GM21447 (cell line): Measurements from ENCODE around the gene NAV2.
A peak's percentile ranks its signal among the peaks of the same experiment; 100 is the strongest.

Experiments used
- ATAC-seq: cut with Tn5 transposase; IDR thresholded peaks from one replicate; pipeline ENCODE4 v1.9.1; 2021; ENCODE audit not compliant: unreplicated experiment

Gene NAV2

DNA sequence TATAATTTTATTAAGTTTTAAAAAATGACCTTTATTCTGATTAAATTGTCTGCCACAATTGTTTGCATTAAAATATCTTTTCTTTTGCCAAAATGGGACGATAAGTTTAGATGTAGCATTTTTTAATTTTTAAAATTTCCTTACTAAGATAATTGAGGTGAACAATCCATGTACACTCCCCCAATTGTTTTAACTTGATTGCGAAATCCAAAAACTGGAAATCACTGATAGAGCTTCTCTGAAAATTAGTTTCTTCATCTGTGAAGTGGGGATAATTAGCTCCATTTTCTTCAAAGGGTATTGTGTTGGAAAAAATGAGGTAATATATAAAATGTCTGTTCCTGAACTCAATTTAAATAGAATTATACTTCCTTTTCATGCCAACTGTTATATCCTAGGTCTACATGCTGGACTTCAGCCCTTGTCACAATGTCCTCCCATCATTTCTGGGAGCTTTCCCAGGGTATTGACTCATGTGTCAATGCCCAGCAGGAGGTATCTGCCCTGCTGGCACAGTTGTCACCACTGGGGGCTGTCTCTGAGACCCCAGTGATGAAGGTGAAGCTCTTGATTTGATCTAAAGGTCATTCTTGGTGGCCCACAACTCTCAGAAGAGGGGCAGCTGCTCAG, 28.7 kb upstream of the NAV2 start:
- no peak for ATAC-seq

DNA sequence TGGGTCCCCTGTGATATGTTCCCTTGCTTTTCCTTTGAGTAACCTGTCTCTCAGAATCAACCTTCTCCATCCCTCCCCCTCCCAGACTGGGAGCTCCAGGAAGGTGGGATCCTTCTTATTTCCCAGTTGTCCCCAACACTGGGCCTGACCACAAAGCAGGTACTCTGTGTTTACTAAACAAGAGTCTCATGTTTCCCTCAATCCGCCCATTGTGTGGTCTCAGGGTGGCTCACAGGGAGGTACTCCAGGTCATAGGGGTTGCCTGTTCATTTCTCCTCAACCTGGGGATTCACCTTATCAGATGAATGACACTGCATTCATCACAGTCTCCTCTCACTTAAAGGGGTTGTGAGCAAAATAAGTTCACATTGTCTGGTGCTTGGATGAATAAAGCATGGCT, 26.4 kb upstream of the NAV2 start:
- no peak for ATAC-seq

DNA sequence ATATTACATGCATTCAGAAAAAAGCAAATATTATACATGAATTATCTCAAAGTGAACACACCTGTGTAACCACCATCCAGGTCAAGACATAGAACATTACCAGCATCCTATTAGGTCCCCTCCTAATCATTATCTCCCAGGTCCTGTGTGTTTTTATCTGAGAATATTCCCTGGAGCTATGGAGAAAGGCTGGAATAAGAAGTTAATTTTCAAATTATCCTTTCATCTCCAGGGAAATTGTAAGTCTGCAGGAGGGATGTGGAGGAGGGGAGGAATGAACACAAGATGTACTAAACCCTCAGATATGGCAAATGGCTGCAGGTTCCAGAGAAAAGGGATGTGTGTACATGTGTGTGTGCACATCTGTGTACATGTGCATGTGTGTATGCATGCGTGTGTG, 25.2 kb upstream of the NAV2 start:
- no peak for ATAC-seq

DNA sequence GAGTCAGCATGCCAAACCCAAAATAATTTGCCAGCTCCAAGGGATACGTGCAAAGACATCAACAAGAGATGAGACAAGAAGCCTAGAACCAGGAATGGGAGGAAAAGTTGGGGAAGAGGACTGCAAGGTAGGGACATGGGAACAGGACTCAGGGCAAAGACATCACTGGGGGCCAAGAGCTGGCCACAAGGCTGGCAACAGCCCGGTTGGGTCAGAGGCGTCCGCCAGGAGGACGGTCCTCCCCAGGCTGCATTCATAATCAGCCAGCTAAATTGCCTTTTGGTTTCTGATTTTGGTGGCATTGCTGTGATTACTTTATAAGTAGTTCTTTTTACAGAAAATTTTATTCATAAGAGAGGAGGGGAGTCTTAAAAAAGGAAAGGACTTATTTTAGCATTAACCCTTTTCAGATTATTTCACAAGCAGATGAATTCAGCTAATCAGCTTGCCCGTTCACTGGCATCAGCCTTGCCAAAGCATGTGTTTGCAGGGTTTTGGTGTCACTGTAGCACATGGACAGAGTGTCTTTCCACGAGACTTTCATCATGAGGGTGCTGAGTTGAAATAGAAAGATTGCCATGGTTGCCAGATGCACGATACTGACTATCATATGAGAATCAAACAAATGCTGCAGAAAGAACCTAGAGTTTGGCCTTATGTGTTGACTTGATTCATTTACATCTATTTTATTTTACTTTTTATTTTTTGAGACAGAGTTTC, 23.2 kb upstream of the NAV2 start:
- no peak for ATAC-seq

DNA sequence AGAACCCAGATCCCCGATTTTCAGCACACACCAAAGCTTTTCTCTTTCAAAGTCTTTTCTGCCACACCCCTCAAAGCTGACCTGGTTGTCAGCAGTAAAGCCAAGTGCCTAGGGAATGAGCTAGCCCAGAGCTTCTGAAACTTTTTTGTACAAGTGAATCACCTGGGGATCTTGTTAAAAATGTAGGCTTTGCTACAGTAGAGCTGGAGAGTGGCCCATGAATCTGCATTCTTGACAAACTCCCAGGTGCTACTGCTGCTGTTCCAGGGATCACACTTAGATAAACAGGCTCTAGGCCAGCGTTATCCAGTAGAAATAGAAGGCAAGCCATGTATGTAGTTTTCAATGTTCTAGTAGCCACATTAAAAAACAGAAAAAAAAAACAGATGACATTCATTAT, 21.8 kb upstream of the NAV2 start:
- ATAC-seq = no peak

DNA sequence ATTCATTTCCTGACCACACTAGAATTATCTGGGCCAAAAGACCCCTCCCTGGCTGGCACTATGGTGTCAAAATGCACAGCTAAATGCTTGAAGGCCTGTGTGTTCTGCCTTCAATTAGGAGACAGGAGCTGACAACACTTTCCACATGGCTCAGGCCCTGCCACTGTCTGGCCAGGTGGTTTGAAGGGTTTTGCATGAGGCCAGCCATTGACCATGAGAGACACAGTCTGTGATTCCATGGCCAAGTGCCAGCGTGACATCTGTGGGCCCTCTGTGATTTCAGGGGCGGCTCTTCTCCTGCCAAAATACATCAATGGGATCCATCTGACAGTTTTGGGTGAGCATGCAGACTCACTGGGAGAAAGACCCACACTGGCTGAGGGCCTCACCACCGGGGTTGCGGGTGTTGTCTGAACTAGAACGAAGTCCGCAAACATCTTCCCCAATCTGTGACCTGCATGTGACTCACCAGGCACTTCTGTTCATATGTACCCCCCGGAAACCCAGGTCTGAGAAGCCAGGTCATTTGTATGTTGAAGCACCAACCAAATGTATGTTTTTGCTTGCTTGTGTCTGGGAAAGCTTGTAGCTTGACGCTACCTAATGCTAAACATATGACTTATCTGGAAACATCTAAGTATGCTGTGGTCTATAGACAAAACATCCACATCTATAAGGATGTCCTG, 20.7 kb upstream of the NAV2 start:
- ATAC-seq = no peak

DNA sequence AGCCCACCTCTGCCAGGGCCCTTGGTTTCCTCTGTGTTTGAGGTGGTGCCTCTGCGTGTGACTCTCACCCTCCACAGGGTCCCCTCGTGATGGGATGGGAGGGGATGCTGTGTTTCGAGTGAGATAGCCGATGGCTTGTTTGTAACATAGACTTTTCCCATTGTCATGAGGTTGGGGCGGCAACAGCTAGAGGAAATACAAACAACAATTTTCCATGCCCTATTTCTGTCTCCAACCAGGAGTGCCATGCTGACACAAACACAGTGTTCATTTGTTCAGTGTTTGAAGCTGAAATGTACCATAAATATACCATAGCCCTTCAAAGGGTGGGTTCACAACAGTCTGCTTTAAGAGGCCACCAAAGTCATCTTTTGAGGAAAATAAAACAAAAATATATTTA, 19.5 kb upstream of the NAV2 start:
- ATAC-seq = no peak

DNA sequence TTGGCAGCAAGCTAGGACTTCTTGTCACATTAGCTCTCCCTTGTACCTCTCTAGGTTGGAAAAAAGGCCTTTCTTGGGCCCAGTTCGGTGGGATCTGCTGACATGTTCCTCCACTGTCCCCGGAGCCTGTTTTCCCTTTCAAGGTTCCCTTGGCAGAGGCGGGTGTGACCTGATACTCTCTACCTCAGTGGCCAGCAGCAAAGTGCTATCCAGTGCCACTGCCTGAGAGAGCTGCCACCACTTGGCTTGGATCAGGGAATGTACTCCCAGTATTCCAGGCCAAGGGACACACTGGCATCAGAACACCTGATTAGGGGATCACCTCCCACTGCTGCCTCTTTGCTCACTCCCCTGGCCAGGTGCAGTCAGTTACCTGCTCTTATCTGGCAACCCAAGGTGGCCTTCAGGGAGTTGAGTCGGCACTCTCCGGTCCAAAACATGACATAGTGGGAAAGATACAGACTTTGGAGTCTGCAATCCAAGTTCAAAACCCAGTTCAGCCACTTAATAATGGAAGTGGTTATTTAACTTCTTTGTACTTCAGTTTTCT, 17.8 kb upstream of the NAV2 start:
- no peak for ATAC-seq

DNA sequence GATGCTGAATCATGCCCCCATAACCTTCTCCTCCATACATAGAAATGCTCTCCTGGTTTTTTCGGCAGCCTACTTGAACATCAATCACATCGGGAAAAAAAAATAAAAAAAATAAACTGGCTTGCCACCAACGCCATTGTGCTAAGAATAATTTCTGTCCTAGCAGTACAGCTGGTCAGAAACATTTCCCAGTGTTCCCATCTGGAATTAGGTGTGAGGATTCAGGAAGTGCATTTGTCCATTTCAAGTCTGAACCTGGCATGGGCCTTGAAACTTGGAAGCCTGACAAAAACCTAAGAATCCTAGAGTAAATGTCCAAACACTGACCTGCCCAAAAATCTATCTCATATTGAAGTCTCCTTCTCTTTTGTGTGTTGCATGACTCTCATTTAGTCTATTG, 16.6 kb upstream of the NAV2 start:
- no peak for ATAC-seq

DNA sequence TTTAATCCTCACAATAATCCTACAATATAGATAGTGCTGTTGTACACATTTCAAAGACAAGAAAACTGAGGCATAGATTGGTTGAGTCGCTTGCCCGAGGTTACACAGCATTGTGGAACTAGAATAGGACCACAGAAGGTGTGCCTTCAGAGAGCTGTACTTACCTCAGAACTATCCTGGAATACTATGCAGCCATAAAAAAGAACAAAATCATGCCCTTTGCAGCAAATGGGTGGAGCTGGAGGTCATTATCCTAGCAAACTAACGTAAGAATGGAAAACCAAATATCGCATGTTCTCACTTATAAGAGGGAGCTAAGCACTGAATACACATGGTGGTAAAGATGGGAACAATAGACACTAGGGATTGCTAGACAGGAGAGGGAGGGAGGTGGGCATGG, 15.7 kb upstream of the NAV2 start:
- ATAC-seq = no peak

DNA sequence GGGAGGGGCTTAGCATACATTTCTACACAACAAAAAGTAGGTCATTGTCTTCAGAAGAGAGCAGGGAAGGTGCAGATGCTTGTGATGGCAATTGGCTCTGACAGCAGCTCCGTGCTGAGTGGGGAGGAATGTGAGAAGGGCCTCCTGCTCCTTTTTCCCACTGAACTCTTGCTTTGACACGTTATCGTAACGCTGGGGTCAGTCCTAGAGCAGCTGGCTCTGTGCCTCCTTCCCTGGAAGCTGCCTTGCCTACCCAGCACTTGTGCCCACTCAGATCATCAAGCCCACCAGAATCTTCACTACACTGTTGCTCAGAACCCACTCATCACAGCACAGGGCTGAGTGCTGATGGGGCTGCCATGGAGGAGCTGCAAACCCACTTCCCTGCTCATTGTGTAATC, 14.9 kb upstream of the NAV2 start:
- no peak for ATAC-seq

DNA sequence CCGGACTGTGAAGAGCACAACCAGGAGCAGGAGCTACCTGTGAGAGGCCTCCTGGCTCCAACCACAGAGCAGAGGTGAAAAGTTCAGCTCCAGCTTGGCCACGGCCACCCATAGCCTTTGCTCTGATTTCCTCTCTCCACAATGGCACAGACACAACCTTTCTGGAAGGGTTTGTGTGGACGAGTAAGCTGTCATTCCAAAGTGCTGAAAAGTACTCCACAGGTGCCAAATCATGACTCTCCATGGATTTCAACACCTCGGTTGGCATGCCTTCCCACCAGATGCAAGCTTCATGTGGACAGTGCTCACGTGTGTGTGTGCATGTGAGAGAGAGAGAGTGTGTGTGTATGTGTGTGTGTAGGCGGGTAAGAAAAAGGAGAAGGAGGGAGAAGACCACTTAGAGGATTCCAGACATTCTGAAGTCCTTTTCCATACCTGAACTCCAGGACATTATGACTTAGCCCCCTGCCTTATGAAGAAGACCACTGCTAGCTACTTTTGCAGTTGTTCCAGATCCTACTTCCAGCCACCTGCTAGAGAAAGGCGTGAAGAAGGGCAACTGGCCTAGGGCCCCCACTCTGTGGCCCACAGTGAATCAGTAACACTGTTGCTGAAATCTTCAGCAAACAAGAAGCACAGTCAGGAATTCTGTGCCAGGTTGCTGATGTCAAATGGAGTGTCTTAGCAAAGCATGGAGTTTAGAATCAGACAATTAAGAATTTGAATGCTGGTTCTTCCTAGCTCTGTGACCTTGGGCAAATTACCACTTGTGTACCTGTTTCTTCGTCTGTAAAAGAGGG, 13.9 kb upstream of the NAV2 start:
- no peak for ATAC-seq

DNA sequence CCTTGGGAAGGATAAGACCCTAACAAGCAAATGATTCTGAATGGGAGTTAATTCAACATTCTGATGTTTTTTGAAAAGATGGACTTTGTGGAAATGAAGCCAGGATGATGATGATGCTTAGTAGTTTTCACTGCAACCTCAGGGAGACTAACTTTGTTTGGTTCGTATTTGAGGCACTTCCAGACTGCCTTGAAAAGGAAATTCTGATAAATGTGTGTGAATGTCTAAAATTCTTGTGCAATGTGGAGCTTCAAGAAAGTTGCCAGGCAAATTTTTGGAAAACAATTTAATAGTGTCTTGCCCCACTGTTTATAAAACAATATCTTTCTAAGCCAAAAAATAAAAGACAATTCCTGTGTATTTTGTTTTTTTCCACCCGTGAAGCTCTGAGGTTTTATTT, 11.2 kb upstream of the NAV2 start:
- no peak for ATAC-seq

DNA sequence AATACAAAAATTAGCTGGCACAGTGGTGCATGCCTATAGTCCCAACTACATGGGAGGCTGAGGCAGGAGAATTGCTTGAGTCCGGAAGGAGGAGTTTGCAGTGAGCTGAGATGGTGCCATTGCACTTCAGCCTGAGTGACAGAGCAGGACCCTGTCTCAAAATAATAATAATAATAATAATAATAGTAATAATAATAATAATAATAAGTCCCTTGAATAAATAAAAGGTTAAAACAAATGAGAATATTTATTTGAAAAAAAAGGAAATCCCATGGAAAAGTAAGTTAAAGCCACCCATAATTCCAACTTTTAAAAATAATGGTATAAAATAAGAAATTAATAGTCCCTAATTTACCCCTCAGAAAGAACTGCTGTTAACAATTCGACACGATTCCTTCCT, 10.0 kb upstream of the NAV2 start:
- ATAC-seq = no peak

DNA sequence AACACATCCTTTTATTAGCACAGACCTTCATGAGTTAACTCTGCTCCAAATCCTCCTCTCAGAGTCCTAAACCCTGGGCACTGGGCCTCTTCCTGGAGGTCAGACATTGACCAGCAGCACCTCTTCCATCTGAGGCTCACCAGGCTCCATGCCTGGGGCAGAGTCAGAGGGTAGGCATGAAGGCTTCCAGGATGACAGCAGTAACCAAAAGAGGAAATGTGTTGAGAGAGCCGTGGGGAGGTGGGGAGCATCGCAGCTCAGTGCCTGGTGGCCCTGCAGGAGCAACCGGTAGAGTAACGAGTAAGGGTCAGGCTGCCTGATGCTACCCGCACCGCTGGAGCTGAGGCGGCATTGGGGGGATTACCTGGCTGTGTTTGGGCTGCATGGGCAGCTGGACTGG, 9.4 kb upstream of the NAV2 start:
- ATAC-seq = no peak

DNA sequence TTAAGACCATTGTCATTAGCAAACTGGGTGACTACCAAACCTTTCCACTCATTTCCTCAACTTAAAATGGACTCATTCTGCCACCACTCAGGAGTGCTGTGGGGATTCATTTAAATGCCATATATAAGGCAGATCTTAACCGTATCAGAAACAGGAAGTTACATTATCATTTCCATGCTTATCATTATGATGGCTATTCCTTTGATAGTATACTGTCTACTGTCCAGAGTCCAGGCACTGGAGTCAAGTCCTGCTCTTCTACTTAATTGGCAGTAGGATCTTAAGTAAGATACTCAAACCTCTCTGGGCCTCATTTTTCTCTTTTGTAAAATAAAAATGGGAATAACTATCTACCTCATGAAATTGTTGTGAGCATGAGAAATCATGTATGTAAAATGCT, 8.4 kb upstream of the NAV2 start:
- no peak for ATAC-seq

DNA sequence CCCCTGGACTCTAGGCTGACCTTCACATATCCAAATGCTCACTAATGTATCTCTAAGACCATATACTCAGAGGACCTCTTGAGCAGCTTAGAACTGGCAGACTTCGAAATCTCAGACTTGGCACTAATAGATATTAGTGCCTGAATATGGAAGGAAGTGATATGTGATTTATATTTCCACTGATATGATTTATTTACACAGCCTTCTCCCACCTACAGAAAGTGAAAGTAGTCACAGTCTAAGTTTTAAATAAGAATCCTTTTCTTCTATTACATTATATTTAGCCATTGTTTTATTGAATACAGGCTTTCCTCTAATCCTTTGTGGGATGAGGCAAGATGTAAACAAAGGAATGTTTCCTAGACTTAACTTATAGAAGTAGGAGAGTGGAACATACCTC, 6.7 kb upstream of the NAV2 start:
- no peak for ATAC-seq

DNA sequence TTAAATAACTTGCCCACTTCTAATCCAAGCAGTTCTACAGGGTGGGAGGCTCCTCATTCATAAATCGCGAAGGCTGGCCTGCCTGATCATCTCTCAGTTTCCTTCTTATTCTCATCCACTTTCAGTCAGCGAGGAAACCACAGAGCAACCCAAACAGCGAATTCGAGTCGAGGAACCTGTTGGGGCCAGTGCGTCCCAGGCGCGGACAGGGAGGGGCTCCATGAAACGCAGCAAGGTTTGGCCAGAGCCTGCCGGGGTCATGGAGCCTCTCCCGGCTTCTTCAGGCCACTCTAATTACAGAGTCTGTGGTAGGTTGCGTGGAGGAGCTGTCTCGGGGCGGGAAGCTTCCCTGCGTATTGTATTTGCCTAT, 741 bp upstream of the NAV2 start:
- ATAC-seq = peak; percentile 3

DNA sequence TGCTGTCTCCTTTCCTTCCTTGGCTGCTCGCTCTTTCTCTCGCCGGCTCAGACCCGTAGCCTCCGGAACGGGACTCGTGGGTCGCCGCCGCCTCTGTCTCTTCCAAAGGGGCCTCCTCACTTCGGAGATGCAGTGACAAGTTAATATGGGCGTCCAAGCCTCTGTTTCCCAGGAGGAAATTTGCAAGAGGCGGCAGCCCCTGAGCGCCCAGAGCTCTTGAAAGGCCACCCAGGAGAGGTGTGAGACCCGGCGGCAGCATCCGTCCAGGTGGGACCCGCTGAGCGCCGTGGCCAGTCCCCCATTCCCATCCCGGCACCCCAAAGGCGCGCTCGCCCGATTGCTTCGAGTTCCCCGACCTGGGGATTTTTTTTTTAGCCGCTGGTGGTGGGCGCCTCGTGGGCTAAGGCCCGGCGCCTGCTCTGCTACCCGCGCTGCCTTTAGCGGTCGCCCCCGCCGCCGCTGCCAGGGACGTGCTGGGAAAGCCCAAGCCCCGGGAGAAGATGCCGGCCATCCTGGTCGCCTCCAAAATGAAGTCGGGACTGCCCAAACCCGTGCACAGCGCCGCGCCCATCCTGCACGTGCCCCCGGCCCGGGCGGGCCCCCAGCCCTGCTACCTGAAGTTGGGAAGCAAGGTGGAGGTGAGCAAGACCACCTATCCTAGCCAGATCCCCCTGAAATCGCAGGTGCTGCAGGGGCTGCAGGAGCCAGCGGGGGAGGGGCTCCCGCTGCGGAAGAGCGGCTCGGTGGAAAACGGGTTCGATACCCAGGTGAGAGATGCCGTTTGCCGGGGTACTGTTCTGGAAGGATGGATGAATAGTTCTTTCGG, 772 bp downstream of the NAV2 start:
- peak; percentile 10 for ATAC-seq

DNA sequence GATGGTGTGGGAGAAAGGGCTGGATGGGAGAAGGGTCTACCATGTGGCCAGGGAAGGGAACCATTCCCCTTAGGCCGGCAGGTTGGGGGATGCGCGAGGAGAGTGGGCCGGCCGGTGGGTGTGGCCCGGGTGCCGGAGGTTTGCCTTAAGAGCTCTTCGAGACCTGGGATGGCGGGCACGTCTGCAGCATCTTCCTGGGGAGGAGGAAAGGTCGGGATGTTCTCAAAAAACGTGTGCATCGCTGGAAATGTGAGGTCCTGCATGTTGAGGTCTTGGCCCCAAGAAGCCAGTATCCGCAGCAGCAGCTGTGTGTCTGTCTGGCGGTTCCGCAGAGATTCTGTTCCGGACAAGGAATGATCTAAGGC, 1.4 kb downstream of the NAV2 start:
- no peak for ATAC-seq
